GM23248 (cell line): ENCODE data around the gene FHOD1. TPM values are rescaled to one million over a fixed set of nuclear protein-coding genes. Genes with fewer than 3 reads are reported as not detected.
A peak's percentile ranks its signal among the peaks of the same experiment; 100 is the strongest.

ENCODE experiments used
- DNase-seq: peaks from one replicate; pipeline ENCODE4 v3.0.0-alpha.2; 2015
- H2AFZ ChIP-seq: fragments of 200-600 bp; sonication (generic); 2 replicates; pipeline ENCODE4 v1.6.1; 2016; ENCODE audit warnings: antibody characterized with exemption
- H3F3A ChIP-seq: fragments of 200-600 bp; sonication (generic); 2 replicates; pipeline ENCODE4 v1.6.1; 2016; ENCODE audit warnings: mild to moderate bottlenecking, antibody characterized with exemption, mixed run types; ENCODE audit not compliant: insufficient read depth
- H3K27ac ChIP-seq: fragments of 200-600 bp; sonication (generic); 2 replicates; pipeline ENCODE4 v1.5.1; 2016; ENCODE audit warnings: mild to moderate bottlenecking
- H3K27me3 ChIP-seq: fragments of 200-600 bp; sonication (generic); replicated peaks from 2 replicates; pipeline ENCODE4 v1.6.1; 2016; ENCODE audit warnings: mild to moderate bottlenecking; ENCODE audit not compliant: insufficient read depth
- H3K36me3 ChIP-seq: fragments of 200-600 bp; sonication (generic); 2 replicates; pipeline ENCODE4 v1.6.1; 2016; ENCODE audit warnings: low read depth, mild to moderate bottlenecking
- H3K4me1 ChIP-seq: fragments of 200-600 bp; sonication (generic); 2 replicates; pipeline ENCODE4 v1.6.1; 2016; ENCODE audit warnings: mild to moderate bottlenecking; ENCODE audit not compliant: insufficient read depth
- H3K4me2 ChIP-seq: fragments of 200-600 bp; sonication (generic); one replicate; pipeline ENCODE4 v1.6.1; 2016; ENCODE audit warnings: mild to moderate bottlenecking; ENCODE audit not compliant: unreplicated experiment
- H3K4me3 ChIP-seq: fragments of 200-600 bp; sonication (generic); 2 replicates; pipeline ENCODE4 v1.5.1; 2016; ENCODE audit warnings: mild to moderate bottlenecking
- H3K79me2 ChIP-seq: fragments of 200-600 bp; sonication (generic); 2 replicates; pipeline ENCODE4 v1.6.1; 2016; ENCODE audit warnings: mild to moderate bottlenecking; ENCODE audit not compliant: insufficient read depth
- H3K9ac ChIP-seq: fragments of 200-600 bp; sonication (generic); 2 replicates; pipeline ENCODE4 v1.6.1; 2016; ENCODE audit warnings: mild to moderate bottlenecking
- H3K9me2 ChIP-seq: fragments of 200-600 bp; sonication (generic); 2 replicates; pipeline ENCODE4 v1.6.1; 2016; ENCODE audit warnings: mixed run types, mild to moderate bottlenecking, moderate library complexity; ENCODE audit not compliant: insufficient read depth
- H3K9me3 ChIP-seq: fragments of 200-600 bp; sonication (generic); one replicate; pipeline ENCODE4 v1.6.1; 2017; ENCODE audit warnings: low read depth
- H4K20me1 ChIP-seq: fragments of 200-600 bp; sonication (generic); 2 replicates; pipeline ENCODE4 v1.6.0; 2016; ENCODE audit not compliant: insufficient read depth
- EZH2 ChIP-seq: fragments of 200-600 bp; sonication (generic); IDR thresholded peaks from 2 replicates; pipeline ENCODE4 v1.6.1; 2018; ENCODE audit warnings: antibody characterized with exemption, mild to moderate bottlenecking; ENCODE audit not compliant: insufficient read depth, poor library complexity, severe bottlenecking
- EZH2phosphoT487 ChIP-seq: fragments of 200-600 bp; sonication (generic); IDR thresholded peaks from 2 replicates; pipeline ENCODE4 v1.6.1; 2018; ENCODE audit warnings: antibody characterized with exemption, moderate library complexity, mild to moderate bottlenecking, low read depth; ENCODE audit not compliant: insufficient read depth
- WGBS, 2 experiments: methylation state at CpG; one replicate each; pipeline ENCODE4 v1.1.6; 2015 to 2017; ENCODE audit warnings: low lambda C conversion rate in 2 of 2, low coverage in 1 of 2; ENCODE audit errors: missing lambda C conversion rate in 2 of 2; 5-methylcytosine and 5-hydroxymethylcytosine counted together
- in situ Hi-C: fragments of 300-500 bp; cut with MboI; formaldehyde crosslinking; loops from 2 replicates; pipeline ENCODE4 v1.15.0; 2020
- microRNA counts: library from miRNA; unstranded; fragments of <30 nt; microRNA quantifications from one replicate; lab custom pipeline; 2016
- microRNA-seq: library from miRNA; unstranded; fragments of <30 nt; microRNA quantifications from one replicate; pipeline ENCODE4, GENCODE V29; 2016; ENCODE audit warnings: borderline number of aligned reads
- polyA plus RNA-seq: library from polyadenylated mRNA; unstranded; fragments of >200 nt; fragmentation: Nextera tagmentation; extraction: Ambion mirVana; gene quantifications from 2 replicates; pipeline ENCODE4 v1.2.1, GENCODE V29; 2016
- small RNA-seq: library from RNA; depleted of rRNA; stranded (forward); fragments of <200 nt; gene quantifications from one replicate; pipeline ENCODE3, GENCODE V24; 2014; ENCODE audit warnings: low read depth, low replicate concordance
- total RNA-seq: library from RNA; depleted of rRNA; stranded (reverse); fragments of >200 nt; shearing (Covaris generic); gene quantifications from 2 replicates; pipeline ENCODE4 v1.2.3, GENCODE V29; 2014; rRNA removed

FHOD1 gene
- total and polyA plus RNA-seq, 2 experiments from 2014 or later = 9.3 to 14.9 TPM

- H3K27me3 ChIP-seq = no peaks in the 10 kb centered on the region
- 95 to 100% methylated on average over 2 of the region's 2 CpGs for WGBS, 2 experiments
- H3F3A ChIP-seq = peaks cover 18% of the 10 kb centered on the region
- no peaks in the 10 kb centered on the region for H3K36me3 ChIP-seq
- H3K4me3 ChIP-seq = no peak overlapping the region; the same call in 1 of the 2 replicates
- peaks cover 24% of the 10 kb centered on the region for H3K4me1 ChIP-seq
- no peak overlapping the region for H3K9ac ChIP-seq
- peak overlapping the region; percentile 73 for H3K4me2 ChIP-seq
- H4K20me1 ChIP-seq = no peaks in the 10 kb centered on the region
- in situ Hi-C loops = no loop called here
- H2AFZ ChIP-seq = no peak overlapping the region
- H3K9me3 ChIP-seq = no peaks in the 10 kb centered on the region
- H3K9me2 ChIP-seq = no peaks in the 10 kb centered on the region
- TF ChIP-seq EZH2phosphoT487 (no peak), EZH2 (no peak)
- H3K79me2 ChIP-seq = peaks cover 12% of the 10 kb centered on the region
- no peak for DNase-seq
- no peak overlapping the region for H3K27ac ChIP-seq
Measured at GRCh38 chr16:67182288-67182687, 65.0 kb downstream of the FHOD1 start.

GRCh38 chr16:67181346-67181745 lies 65.9 kb downstream of the FHOD1 start:
- peak; percentile 92 for DNase-seq
- Histone ChIP-seq H2AFZ (no peak overlapping the region), H3K9me3 (no peaks in the 10 kb centered on the region), H3K36me3 (no peaks in the 10 kb centered on the region), H3F3A (peaks cover 18% of the 10 kb centered on the region), H3K79me2 (peaks cover 12% of the 10 kb centered on the region), H3K4me1 (peaks cover 24% of the 10 kb centered on the region), H3K9ac (no peak overlapping the region), H3K27me3 (no peaks in the 10 kb centered on the region), H3K4me3 (0 out of 2 replicates have a peak overlapping the region, but pooled peaks have one; percentile 5), H4K20me1 (no peaks in the 10 kb centered on the region), H3K9me2 (no peaks in the 10 kb centered on the region), H3K27ac (peak overlapping the region; percentile 40; the same call in 1 of the 2 replicates), H3K4me2 (peak overlapping the region; percentile 34)
- TF ChIP-seq EZH2 (no peak), EZH2phosphoT487 (no peak)
- in situ Hi-C loops = no loop called here
- WGBS, 2 experiments = 0 to 2% methylated on average over 2 of the region's 2 CpGs

- Histone ChIP-seq H3K9ac (no peak overlapping the region), H3K4me2 (no peak overlapping the region), H3K9me2 (no peaks in the 10 kb centered on the region), H3K4me3 (no peak overlapping the region), H3K79me2 (peaks cover 12% of the 10 kb centered on the region), H2AFZ (no peak overlapping the region), H3K27ac (no peak overlapping the region), H3K9me3 (no peaks in the 10 kb centered on the region), H3K4me1 (peaks cover 24% of the 10 kb centered on the region), H4K20me1 (no peaks in the 10 kb centered on the region), H3K36me3 (no peaks in the 10 kb centered on the region), H3F3A (peaks cover 18% of the 10 kb centered on the region), H3K27me3 (no peaks in the 10 kb centered on the region)
- in situ Hi-C loops = no loop called here
- no peak for DNase-seq
- 96 to 98% methylated on average over 7 to 16 of the region's 16 CpGs for WGBS, 2 experiments
- TF ChIP-seq EZH2phosphoT487 (no peak), EZH2 (no peak)
Measured at GRCh38 chr16:67180166-67180565, 67.1 kb downstream of the FHOD1 start.

- Histone ChIP-seq H3F3A (peaks cover 18% of the 10 kb centered on the region), H3K4me1 (peaks cover 25% of the 10 kb centered on the region), H3K79me2 (peaks cover 12% of the 10 kb centered on the region), H3K4me2 (no peak overlapping the region), H3K9me2 (no peaks in the 10 kb centered on the region), H3K4me3 (no peak overlapping the region), H2AFZ (no peak overlapping the region), H3K27me3 (no peaks in the 10 kb centered on the region), H3K27ac (no peak overlapping the region), H3K9ac (no peak overlapping the region), H3K9me3 (no peaks in the 10 kb centered on the region), H4K20me1 (no peaks in the 10 kb centered on the region), H3K36me3 (no peaks in the 10 kb centered on the region)
- peak; percentile 13 for DNase-seq
- no peak for TF ChIP-seq EZH2
- no peak for TF ChIP-seq EZH2phosphoT487
- in situ Hi-C loops = no loop called here
- WGBS, 2 experiments = 89 to 93% methylated on average over 13 of the region's 13 CpGs
Measured at GRCh38 chr16:67179421-67180080, 67.7 kb downstream of the FHOD1 start.

MicroRNA genes within 50 kb of the gene (microRNA counts, 767-probe panel; counts per million panel counts)
- microRNA hsa-miR-328 (lab: Ali Mortazavi, UCI) = 447 counts per million, percentile 86 among the panel's probes with 10 or more counts

Small RNA genes lying within 50 kb of the gene (microRNA-seq; reads per million reads assigned to microRNA genes)
- 264 reads per million, percentile 62 among the genes with 10 or more reads in this experiment for gene MIR328

Small RNA genes lying within 50 kb of the gene (small RNA-seq; reads per million reads assigned to genes)
- gene MIR328 = not detected

Other genes with a start within 250 kb of the FHOD1 start
- gene CBFB, start 218.3 kb downstream of the FHOD1 start, total RNA-seq = 53.3 and 63.2 TPM in 2 replicates
- gene CBFB, start 218.3 kb downstream of the FHOD1 start, polyA plus RNA-seq = 52.3 and 56.1 TPM in 2 replicates
- gene PHAF1, start 137.5 kb downstream of the FHOD1 start, total RNA-seq = 22.3 and 24.4 TPM in 2 replicates
- gene PHAF1, start 137.5 kb downstream of the FHOD1 start, polyA plus RNA-seq = 14.3 and 15.2 TPM in 2 replicates
- 73.2 and 88.0 TPM in 2 replicates for gene B3GNT9, start 96.5 kb downstream of the FHOD1 start, total RNA-seq
- gene B3GNT9, start 96.5 kb downstream of the FHOD1 start, polyA plus RNA-seq = 24.3 and 24.8 TPM in 2 replicates
- 44.6 and 46.2 TPM in 2 replicates for gene TRADD, start 87.6 kb downstream of the FHOD1 start, total RNA-seq
- gene TRADD, start 87.6 kb downstream of the FHOD1 start, polyA plus RNA-seq = 25.9 and 28.1 TPM in 2 replicates
- gene FBXL8, start 87.5 kb downstream of the FHOD1 start, total RNA-seq = 22.5 and 24.0 TPM in 2 replicates
- 9.8 and 10.3 TPM in 2 replicates for gene FBXL8, start 87.5 kb downstream of the FHOD1 start, polyA plus RNA-seq
- 6.4 and 10.8 TPM in 2 replicates for gene HSF4, start 82.7 kb downstream of the FHOD1 start, total RNA-seq
- 1.8 and 3.0 TPM in 2 replicates for gene HSF4, start 82.7 kb downstream of the FHOD1 start, polyA plus RNA-seq
- gene NOL3, start 76.9 kb downstream of the FHOD1 start, total RNA-seq = 31.0 and 51.1 TPM in 2 replicates
- 20.3 TPM in 2 replicates for gene NOL3, start 76.9 kb downstream of the FHOD1 start, polyA plus RNA-seq
- gene MATCAP1, start 63.5 kb downstream of the FHOD1 start, total RNA-seq = 6.4 and 19.0 TPM in 2 replicates
- gene MATCAP1, start 63.5 kb downstream of the FHOD1 start, polyA plus RNA-seq = 3.4 and 3.8 TPM in 2 replicates
- not detected in 2 replicates for gene EXOC3L1, start 57.3 kb downstream of the FHOD1 start, total RNA-seq
- gene EXOC3L1, start 57.3 kb downstream of the FHOD1 start, polyA plus RNA-seq = 0.28 and 0.53 TPM in 2 replicates
- 82.0 and 88.9 TPM in 2 replicates for gene E2F4, start 55.3 kb downstream of the FHOD1 start, total RNA-seq
- 46.5 and 50.0 TPM in 2 replicates for gene E2F4, start 55.3 kb downstream of the FHOD1 start, polyA plus RNA-seq
- gene ELMO3, start 48.4 kb downstream of the FHOD1 start, total RNA-seq = 1.5 and 1.6 TPM in 2 replicates
- 0.10 TPM in 1 of 2 replicates, not detected in the other for gene ELMO3, start 48.4 kb downstream of the FHOD1 start, polyA plus RNA-seq
- 24.9 and 53.8 TPM in 2 replicates for gene TMEM208, start 20.4 kb downstream of the FHOD1 start, total RNA-seq
- 97.0 and 98.0 TPM in 2 replicates for gene TMEM208, start 20.4 kb downstream of the FHOD1 start, polyA plus RNA-seq
- 2.2 and 2.7 TPM in 2 replicates for gene SLC9A5, start 1.5 kb upstream of the FHOD1 start, total RNA-seq
- gene SLC9A5, start 1.5 kb upstream of the FHOD1 start, polyA plus RNA-seq = 2.5 and 2.6 TPM in 2 replicates
- 24.2 and 38.8 TPM in 2 replicates for gene PLEKHG4, start 32.1 kb upstream of the FHOD1 start, total RNA-seq
- 10.4 and 12.5 TPM in 2 replicates for gene PLEKHG4, start 32.1 kb upstream of the FHOD1 start, polyA plus RNA-seq
- not detected in 2 replicates for gene KCTD19, start 79.3 kb upstream of the FHOD1 start, total RNA-seq
- gene KCTD19, start 79.3 kb upstream of the FHOD1 start, polyA plus RNA-seq = not detected in 2 replicates
- not detected in 2 replicates for gene LRRC36, start 79.3 kb upstream of the FHOD1 start, total RNA-seq
- not detected in 2 replicates for gene LRRC36, start 79.3 kb upstream of the FHOD1 start, polyA plus RNA-seq
- not detected in 2 replicates for gene TPPP3, start 146.0 kb upstream of the FHOD1 start, total RNA-seq
- gene TPPP3, start 146.0 kb upstream of the FHOD1 start, polyA plus RNA-seq = 1.9 and 2.1 TPM in 2 replicates
- gene ZDHHC1, start 169.0 kb upstream of the FHOD1 start, total RNA-seq = 9.6 and 10.9 TPM in 2 replicates
- 9.2 and 9.6 TPM in 2 replicates for gene ZDHHC1, start 169.0 kb upstream of the FHOD1 start, polyA plus RNA-seq
- gene HSD11B2, start 183.6 kb upstream of the FHOD1 start, total RNA-seq = not detected in 2 replicates
- gene HSD11B2, start 183.6 kb upstream of the FHOD1 start, polyA plus RNA-seq = 0.19 and 0.36 TPM in 2 replicates
- 112 and 166 TPM in 2 replicates for gene ATP6V0D1, start 233.7 kb upstream of the FHOD1 start, total RNA-seq
- 135 and 140 TPM in 2 replicates for gene ATP6V0D1, start 233.7 kb upstream of the FHOD1 start, polyA plus RNA-seq
- not detected in 2 replicates for gene AGRP, start 236.1 kb upstream of the FHOD1 start, total RNA-seq
- gene AGRP, start 236.1 kb upstream of the FHOD1 start, polyA plus RNA-seq = not detected in 2 replicates